Measurements from ENCODE around the gene FAM50A. TPM values are rescaled to one million over a fixed set of nuclear protein-coding genes. Genes with fewer than 3 reads are reported as not detected.
"Not testable (repeated sequence)": the region's sequence is repeated elsewhere in the genome, so short reads cannot be mapped to it uniquely, and the experiment has no call there.

FAM50A gene, protein sequence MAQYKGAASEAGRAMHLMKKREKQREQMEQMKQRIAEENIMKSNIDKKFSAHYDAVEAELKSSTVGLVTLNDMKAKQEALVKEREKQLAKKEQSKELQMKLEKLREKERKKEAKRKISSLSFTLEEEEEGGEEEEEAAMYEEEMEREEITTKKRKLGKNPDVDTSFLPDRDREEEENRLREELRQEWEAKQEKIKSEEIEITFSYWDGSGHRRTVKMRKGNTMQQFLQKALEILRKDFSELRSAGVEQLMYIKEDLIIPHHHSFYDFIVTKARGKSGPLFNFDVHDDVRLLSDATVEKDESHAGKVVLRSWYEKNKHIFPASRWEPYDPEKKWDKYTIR
- 90.4 and 92.5 TPM in 2 replicates for polyA plus RNA-seq (2013)

- H2BK12ac ChIP-seq (ENCODE audit: low read length), result peak within 1 kb of the TSS; percentile 4
- peak within 1 kb of the TSS; percentile 64 for H2AFZ ChIP-seq (ENCODE audit: insufficient read depth, low read length, poor library complexity)
- WGBS (ENCODE audit: extremely low coverage, insufficient coverage, insufficient read length), result no CpG with 5 or more reads among the region's 94 CpGs
Observed at GRCh38 chrX:154443992-154444754, at the start of gene FAM50A. FAM50A (plus strand) TSS chrX:154444141; CDS start chrX:154444236, 95 bp downstream.

DNA sequence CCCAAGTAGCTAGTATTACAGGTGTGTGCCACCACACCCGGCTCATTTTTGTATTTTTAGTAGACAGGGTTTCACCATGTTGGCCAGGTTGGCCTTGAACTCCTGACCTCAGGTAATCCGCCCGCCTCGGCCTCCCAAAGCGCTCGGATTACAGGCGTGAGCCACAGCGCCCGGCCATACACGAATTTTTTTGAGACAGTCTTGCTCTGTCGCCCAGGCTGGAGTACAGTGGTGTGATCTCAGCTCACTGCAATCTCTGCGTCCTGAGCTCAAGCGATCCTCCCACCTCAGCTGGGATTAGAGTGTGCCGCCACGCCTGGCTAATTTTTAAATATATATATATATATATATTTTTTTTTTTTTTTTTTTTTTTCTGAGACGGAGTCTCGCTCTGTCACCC lies 47.6 kb upstream of the FAM50A start:
- not testable (repeated sequence) for H3K14ac ChIP-seq (ENCODE audit: low read length); H3K4me3 ChIP-seq (ENCODE audit: low read depth, low read length); H3K18ac ChIP-seq (ENCODE audit: low read length); H3K9ac ChIP-seq (ENCODE audit: low read length); DNase-seq; H2BK12ac ChIP-seq (ENCODE audit: low read length); H3K27ac ChIP-seq (ENCODE audit: low read depth, low read length); H3K23ac ChIP-seq (ENCODE audit: low read length); H3K4ac ChIP-seq (ENCODE audit: low read depth, low read length); H4K91ac ChIP-seq (ENCODE audit: low read depth, low read length); H4K8ac ChIP-seq (ENCODE audit: low read depth, low read length); H3K79me2 ChIP-seq (ENCODE audit: control insufficient read depth, insufficient read depth, low read length, poor library complexity); H4K12ac ChIP-seq (ENCODE audit: low read depth, low read length); H3K4me2 ChIP-seq (ENCODE audit: low read length); H2BK120ac ChIP-seq (ENCODE audit: insufficient read depth, low read length, poor library complexity); H2AK5ac ChIP-seq (ENCODE audit: low read length); H2AFZ ChIP-seq (ENCODE audit: insufficient read depth, low read length, poor library complexity); H3K27me3 ChIP-seq (ENCODE audit: insufficient read depth, low read length); H3K9me3 ChIP-seq (ENCODE audit: insufficient read depth, low read depth, low read length); H2BK5ac ChIP-seq (ENCODE audit: low read depth, low read length, poor library complexity); H3K4me1 ChIP-seq (ENCODE audit: control insufficient read depth in 1 of 2, insufficient read depth in 2 of 2, low read length in 2 of 2)
- no CpG with 5 or more reads among the region's 17 CpGs for WGBS (ENCODE audit: extremely low coverage, insufficient coverage, insufficient read length)
- H3K79me1 ChIP-seq (ENCODE audit: low read length), result peaks cover 15% of the 10 kb centered on the region
- peaks cover 24% of the 10 kb centered on the region in 2 experiments for H3K36me3 ChIP-seq (ENCODE audit: control insufficient read depth in 1 of 2, insufficient read depth in 2 of 2, low read length in 2 of 2)

More at GRCh38 chrX:154443992-154444754, at the start of gene FAM50A:
- Histone ChIP-seq H3K79me1 (ENCODE audit: low read length) (peaks cover 13% of the 10 kb centered on the region), H3K4me3 (ENCODE audit: low read depth, low read length) (peak within 1 kb of the TSS; percentile 79), H3K9ac (ENCODE audit: low read length) (peak within 1 kb of the TSS; percentile 84), H3K79me2 (ENCODE audit: control insufficient read depth, insufficient read depth, low read length, poor library complexity) (peaks cover 7% of the 10 kb centered on the region), H3K23ac (ENCODE audit: low read length) (no peak within 1 kb of the TSS), H3K36me3 (ENCODE audit: control insufficient read depth in 1 of 2, insufficient read depth in 2 of 2, low read length in 2 of 2) (peaks cover 66 to 72% of the 10 kb centered on the region in 2 experiments), H2BK120ac (ENCODE audit: insufficient read depth, low read length, poor library complexity) (peak within 1 kb of the TSS; percentile 91), H3K18ac (ENCODE audit: low read length) (peak within 1 kb of the TSS; percentile 94), H3K9me3 (ENCODE audit: insufficient read depth, low read depth, low read length) (no peaks in the 10 kb centered on the region), H4K8ac (ENCODE audit: low read depth, low read length) (peak within 1 kb of the TSS; percentile 88), H4K91ac (ENCODE audit: low read depth, low read length) (peak within 1 kb of the TSS; percentile 95), H3K27ac (ENCODE audit: low read depth, low read length) (peak within 1 kb of the TSS; percentile 79), H3K27me3 (ENCODE audit: insufficient read depth, low read length) (no peaks in the 10 kb centered on the region), H3K4me2 (ENCODE audit: low read length) (peak within 1 kb of the TSS; percentile 89), H3K4ac (ENCODE audit: low read depth, low read length) (peak within 1 kb of the TSS; percentile 71), H3K4me1 (ENCODE audit: control insufficient read depth in 1 of 2, insufficient read depth in 2 of 2, low read length in 2 of 2) (peaks cover 6 to 14% of the 10 kb centered on the region in 2 experiments), H2BK5ac (ENCODE audit: low read depth, low read length, poor library complexity) (peak within 1 kb of the TSS; percentile 80), H3K14ac (ENCODE audit: low read length) (peak within 1 kb of the TSS; percentile 96), H2AK5ac (ENCODE audit: low read length) (peak within 1 kb of the TSS; percentile 76), H4K12ac (ENCODE audit: low read depth, low read length) (peak within 1 kb of the TSS; percentile 94)
- peak; percentile 69 to 77 for DNase-seq

DNA sequence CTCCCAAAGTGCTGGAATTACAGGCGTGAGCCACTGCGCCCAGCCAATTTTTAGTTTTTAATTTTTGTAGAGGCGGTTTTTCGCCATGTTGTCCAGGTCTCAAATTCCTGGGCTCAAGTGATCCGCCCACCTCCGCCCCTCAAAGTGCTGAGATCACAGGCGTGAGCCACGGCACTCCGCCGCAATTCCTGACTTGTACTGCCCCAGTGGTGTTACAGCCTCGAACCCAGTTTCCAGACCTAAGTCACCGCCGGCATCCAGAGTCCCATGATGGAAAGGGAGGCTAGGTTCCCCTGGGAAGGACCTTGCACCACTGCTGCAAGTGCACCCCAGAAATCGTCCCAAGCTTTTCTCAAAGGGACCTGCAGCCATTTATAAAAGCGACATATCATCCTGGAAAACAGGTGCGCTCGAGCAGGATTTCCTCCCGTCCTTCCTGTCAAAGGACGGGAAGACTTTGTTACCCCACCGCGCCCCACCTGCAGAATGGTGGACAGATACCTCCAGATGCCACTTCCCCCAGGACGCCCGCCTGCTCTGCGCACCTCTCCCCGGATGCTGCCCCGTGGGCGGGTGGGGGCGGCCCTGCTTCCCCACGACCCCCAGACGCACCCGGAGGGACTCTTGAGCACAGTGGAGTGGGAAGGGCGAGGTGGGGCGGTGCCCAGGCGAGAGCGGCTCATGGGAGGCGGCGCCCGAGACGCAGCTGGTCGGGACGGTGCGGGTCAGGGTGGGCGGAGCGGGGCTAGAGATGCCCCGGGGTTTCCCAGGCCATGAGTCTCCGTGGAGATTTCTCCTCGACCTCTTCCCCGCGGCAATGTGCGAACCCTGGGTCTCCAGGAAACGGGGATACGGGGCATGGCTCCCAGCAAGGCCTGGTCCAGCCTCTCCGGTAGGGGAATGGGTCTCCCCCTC lies 46.7 kb upstream of the FAM50A start:
- WGBS (ENCODE audit: extremely low coverage, insufficient coverage, insufficient read length), result no CpG with 5 or more reads among the region's 53 CpGs
- Histone ChIP-seq H2BK5ac (ENCODE audit: low read depth, low read length, poor library complexity) (peak overlapping the region; percentile 60), H3K23ac (ENCODE audit: low read length) (no peak overlapping the region), H3K4me2 (ENCODE audit: low read length) (peak overlapping the region; percentile 80), H3K14ac (ENCODE audit: low read length) (peak overlapping the region; percentile 71), H2AK5ac (ENCODE audit: low read length) (no peak overlapping the region), H3K9me3 (ENCODE audit: insufficient read depth, low read depth, low read length) (peaks cover 1% of the 10 kb centered on the region), H3K27ac (ENCODE audit: low read depth, low read length) (peak overlapping the region; percentile 94), H2BK120ac (ENCODE audit: insufficient read depth, low read length, poor library complexity) (peak overlapping the region; percentile 73), H4K8ac (ENCODE audit: low read depth, low read length) (peak overlapping the region; percentile 75), H3K79me1 (ENCODE audit: low read length) (peaks cover 15% of the 10 kb centered on the region), H3K36me3 (ENCODE audit: control insufficient read depth in 1 of 2, insufficient read depth in 2 of 2, low read length in 2 of 2) (peaks cover 24% of the 10 kb centered on the region in 2 experiments), H3K27me3 (ENCODE audit: insufficient read depth, low read length) (no peaks in the 10 kb centered on the region), H3K9ac (ENCODE audit: low read length) (peak overlapping the region; percentile 84), H3K4me3 (ENCODE audit: low read depth, low read length) (peak overlapping the region; percentile 70), H4K91ac (ENCODE audit: low read depth, low read length) (peak overlapping the region; percentile 91), H3K79me2 (ENCODE audit: control insufficient read depth, insufficient read depth, low read length, poor library complexity) (peaks cover 7% of the 10 kb centered on the region), H3K4me1 (ENCODE audit: control insufficient read depth in 1 of 2, insufficient read depth in 2 of 2, low read length in 2 of 2) (peaks cover 0 to 3% of the 10 kb centered on the region in 2 experiments), H4K12ac (ENCODE audit: low read depth, low read length) (peak overlapping the region; percentile 81), H3K18ac (ENCODE audit: low read length) (peak overlapping the region; percentile 73), H2BK12ac (ENCODE audit: low read length) (no peak overlapping the region), H3K4ac (ENCODE audit: low read depth, low read length) (peak overlapping the region; percentile 57), H2AFZ (ENCODE audit: insufficient read depth, low read length, poor library complexity) (peak overlapping the region; percentile 43)
- peak; percentile 82 for DNase-seq
